HEK293 (cell line): ENCODE data around the gene RACGAP1.

Experiments used
- BCL11A ChIP-seq: fragments of 450-650 bp; formaldehyde crosslinking; IDR thresholded peaks from 2 replicates; pipeline ENCODE4 v1.5.1; 2016; ENCODE audit warnings: low read depth, missing biosample characterization, missing genetic modification characterization
- CTCF ChIP-seq: fragments of 450-650 bp; formaldehyde crosslinking; IDR thresholded peaks from 2 replicates; pipeline ENCODE4 v1.5.1; 2016; ENCODE audit warnings: missing biosample characterization, missing genetic modification characterization
- PBX3 ChIP-seq: sonication (generic); formaldehyde crosslinking; IDR thresholded peaks from 2 replicates; pipeline ENCODE4 v1.8.1; 2022; ENCODE audit warnings: mild to moderate bottlenecking, moderate library complexity, missing genetic modification reagents
- TCF7L2 ChIP-seq: IDR thresholded peaks from 2 replicates; pipeline ENCODE4 v1.6.1; 2011; ENCODE audit warnings: low read depth, mild to moderate bottlenecking, inconsistent platforms, low read length, moderate library complexity, borderline replicate concordance
- ZBTB21 ChIP-seq: fragments of 450-650 bp; formaldehyde crosslinking; IDR thresholded peaks from 2 replicates; pipeline ENCODE4 v1.5.1; 2017; ENCODE audit warnings: missing biosample characterization, missing genetic modification characterization
- ZBTB49 ChIP-seq: fragments of 450-650 bp; formaldehyde crosslinking; IDR thresholded peaks from 2 replicates; pipeline ENCODE4 v1.5.1; 2016; ENCODE audit warnings: missing biosample characterization, missing genetic modification characterization, low read depth
- ZNF138 ChIP-seq: fragments of 450-650 bp; formaldehyde crosslinking; IDR thresholded peaks from 2 replicates; pipeline ENCODE4 v1.5.1; 2016; ENCODE audit warnings: missing biosample characterization, missing genetic modification characterization, borderline replicate concordance
- ZNF266 ChIP-seq: fragments of 450-650 bp; formaldehyde crosslinking; IDR thresholded peaks from 2 replicates; pipeline ENCODE4 v1.5.1; 2016; ENCODE audit warnings: missing biosample characterization, missing genetic modification characterization, low read depth
- ZNF518A ChIP-seq: fragments of 450-650 bp; formaldehyde crosslinking; conservative IDR thresholded peaks from 2 replicates; pipeline ENCODE4 v1.5.1; 2016; ENCODE audit warnings: low read depth, missing biosample characterization, missing genetic modification characterization
- ZNF610 ChIP-seq: fragments of 450-650 bp; formaldehyde crosslinking; IDR thresholded peaks from 2 replicates; pipeline ENCODE4 v1.5.1; 2016; ENCODE audit warnings: missing biosample characterization, missing genetic modification characterization, borderline replicate concordance
- ZNF670 ChIP-seq: fragments of 450-650 bp; formaldehyde crosslinking; IDR thresholded peaks from 2 replicates; pipeline ENCODE4 v1.5.1; 2016; ENCODE audit warnings: missing biosample characterization, missing genetic modification characterization, low read depth
- ZNF704 ChIP-seq: fragments of 450-650 bp; formaldehyde crosslinking; IDR thresholded peaks from 2 replicates; pipeline ENCODE4 v1.5.1; 2016; ENCODE audit warnings: missing biosample characterization, missing genetic modification characterization
- ZNF76 ChIP-seq: fragments of 450-650 bp; formaldehyde crosslinking; IDR thresholded peaks from 2 replicates; pipeline ENCODE4; 2016; ENCODE audit warnings: low read depth, missing biosample characterization, missing genetic modification characterization, borderline replicate concordance

- TF ChIP-seq ZNF76 (tag by site-specific recombination) (no peak), ZBTB49 (tag by site-specific recombination) (no peak), BCL11A (tag by site-specific recombination) (no peak), ZNF266 (tag by site-specific recombination) (no peak), CTCF (tag by site-specific recombination) (no peak), ZNF704 (no peak), ZNF518A (tag by site-specific recombination) (no peak), ZNF610 (tag by site-specific recombination) (no peak), ZNF670 (tag by site-specific recombination) (no peak), PBX3 (no peak), TCF7L2 (no peak), ZBTB21 (tag by site-specific recombination) (no peak), ZNF138 (tag by site-specific recombination) (no peak)
These were observed 72.1 kb downstream of the RACGAP1 start for GRCh38 chr12:49953151-49953550.
